NCI-H446 treated with DMSO at 0.1 percent for 48 hours (cell line): Measurements from ENCODE around the gene CAMKMT.
"Not testable (repeated sequence)": the region's sequence is repeated elsewhere in the genome, so short reads cannot be mapped to it uniquely, and the experiment has no call there.

Experiments used
- DNase-seq: peaks from one replicate; lab custom pipeline; 2025; lab: John Stamatoyannopoulos, UW

The CAMKMT gene

GRCh38 chr2:44550561-44550960 lies 188.8 kb downstream of the CAMKMT start:
- DNase-seq: no peak

GRCh38 chr2:44551497-44551896 lies 189.8 kb downstream of the CAMKMT start:
- DNase-seq: no peak

GRCh38 chr2:44553456-44553855 lies 191.7 kb downstream of the CAMKMT start:
- no peak for DNase-seq

- DNase-seq: no peak
These were observed 194.0 kb downstream of the CAMKMT start for GRCh38 chr2:44555700-44556099.

- DNase-seq: no peak
These were observed 197.4 kb downstream of the CAMKMT start for GRCh38 chr2:44559108-44559507.

GRCh38 chr2:44560352-44560751 lies 198.6 kb downstream of the CAMKMT start:
- DNase-seq: no peak

GRCh38 chr2:44560941-44561340 lies 199.2 kb downstream of the CAMKMT start:
- no peak for DNase-seq

GRCh38 chr2:44562737-44563136 lies 201.0 kb downstream of the CAMKMT start:
- DNase-seq: no peak

GRCh38 chr2:44564752-44565151 lies 203.0 kb downstream of the CAMKMT start:
- no peak for DNase-seq

GRCh38 chr2:44566059-44566458 lies 204.3 kb downstream of the CAMKMT start:
- peak; percentile 40 for DNase-seq

GRCh38 chr2:44569491-44569890 lies 207.7 kb downstream of the CAMKMT start:
- DNase-seq: no peak

GRCh38 chr2:44570271-44570670 lies 208.5 kb downstream of the CAMKMT start:
- DNase-seq: no peak

- DNase-seq: no peak
These were observed 209.0 kb downstream of the CAMKMT start for GRCh38 chr2:44570777-44571176.

- no peak for DNase-seq
These were observed 210.6 kb downstream of the CAMKMT start for GRCh38 chr2:44572196-44572900.

- DNase-seq: no peak
These were observed 212.2 kb downstream of the CAMKMT start for GRCh38 chr2:44573996-44574395.

- DNase-seq: no peak
These were observed 216.8 kb downstream of the CAMKMT start for GRCh38 chr2:44578471-44579093.

- DNase-seq: no peak
These were observed 217.5 kb downstream of the CAMKMT start for GRCh38 chr2:44579115-44579836.

- no peak for DNase-seq
These were observed 218.1 kb downstream of the CAMKMT start for GRCh38 chr2:44579837-44580230.

GRCh38 chr2:44580875-44581515 lies 219.2 kb downstream of the CAMKMT start:
- no peak for DNase-seq

- DNase-seq: no peak
These were observed 220.7 kb downstream of the CAMKMT start for GRCh38 chr2:44582363-44583008.

- DNase-seq: not testable (repeated sequence)
These were observed 233.9 kb downstream of the CAMKMT start for GRCh38 chr2:44595615-44596014.
